ENCODE data around the gene SLC6A12.

- TF ChIP-seq SMC3 (IDR thresholded peaks at IDR 0.05; ENCODE audit: low read depth, low read length) (no peak), TEAD4 (IDR thresholded peaks at IDR 0.05; ENCODE audit: borderline replicate concordance, insufficient read depth) (no peak), MXI1 (IDR thresholded peaks at IDR 0.05; ENCODE audit: low read depth, low read length) (no peak), USF2 (IDR thresholded peaks at IDR 0.05; ENCODE audit: borderline replicate concordance, low read depth, low read length) (no peak), JUND (IDR thresholded peaks at IDR 0.05) (no peak), POLR2AphosphoS5 (IDR thresholded peaks at IDR 0.05; ENCODE audit: low read depth, low read length) (no peak), SIN3A (IDR thresholded peaks at IDR 0.05; ENCODE audit: borderline replicate concordance, low read depth, low read length) (no peak), IRF3 (IDR thresholded peaks at IDR 0.05; ENCODE audit: low read depth, low read length) (no peak)
- TF ChIP-seq, protein P1, sequence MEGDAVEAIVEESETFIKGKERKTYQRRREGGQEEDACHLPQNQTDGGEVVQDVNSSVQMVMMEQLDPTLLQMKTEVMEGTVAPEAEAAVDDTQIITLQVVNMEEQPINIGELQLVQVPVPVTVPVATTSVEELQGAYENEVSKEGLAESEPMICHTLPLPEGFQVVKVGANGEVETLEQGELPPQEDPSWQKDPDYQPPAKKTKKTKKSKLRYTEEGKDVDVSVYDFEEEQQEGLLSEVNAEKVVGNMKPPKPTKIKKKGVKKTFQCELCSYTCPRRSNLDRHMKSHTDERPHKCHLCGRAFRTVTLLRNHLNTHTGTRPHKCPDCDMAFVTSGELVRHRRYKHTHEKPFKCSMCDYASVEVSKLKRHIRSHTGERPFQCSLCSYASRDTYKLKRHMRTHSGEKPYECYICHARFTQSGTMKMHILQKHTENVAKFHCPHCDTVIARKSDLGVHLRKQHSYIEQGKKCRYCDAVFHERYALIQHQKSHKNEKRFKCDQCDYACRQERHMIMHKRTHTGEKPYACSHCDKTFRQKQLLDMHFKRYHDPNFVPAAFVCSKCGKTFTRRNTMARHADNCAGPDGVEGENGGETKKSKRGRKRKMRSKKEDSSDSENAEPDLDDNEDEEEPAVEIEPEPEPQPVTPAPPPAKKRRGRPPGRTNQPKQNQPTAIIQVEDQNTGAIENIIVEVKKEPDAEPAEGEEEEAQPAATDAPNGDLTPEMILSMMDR (IDR thresholded peaks at IDR 0.05), result no peak
Observed at GRCh38 chr12:179885-180284, 34.1 kb downstream of the SLC6A12 start.
